Jurkat, Clone E6-1 (cell line): ENCODE measurements around the gene NACC1.
"Not testable (repeated sequence)": the region's sequence is repeated elsewhere in the genome, so short reads cannot be mapped to it uniquely, and the experiment has no call there.

Source experiments
- DNase-seq: peaks from one replicate; pipeline ENCODE4 v3.0.0-alpha.2; 2011; ENCODE audit warnings: low read depth, low spot score
- H3K4me3 ChIP-seq: 2 replicates; pipeline ENCODE4 v1.5.1; 2011; ENCODE audit warnings: mild to moderate bottlenecking, low read length, control low read depth, moderate library complexity

The NACC1 gene

DNA sequence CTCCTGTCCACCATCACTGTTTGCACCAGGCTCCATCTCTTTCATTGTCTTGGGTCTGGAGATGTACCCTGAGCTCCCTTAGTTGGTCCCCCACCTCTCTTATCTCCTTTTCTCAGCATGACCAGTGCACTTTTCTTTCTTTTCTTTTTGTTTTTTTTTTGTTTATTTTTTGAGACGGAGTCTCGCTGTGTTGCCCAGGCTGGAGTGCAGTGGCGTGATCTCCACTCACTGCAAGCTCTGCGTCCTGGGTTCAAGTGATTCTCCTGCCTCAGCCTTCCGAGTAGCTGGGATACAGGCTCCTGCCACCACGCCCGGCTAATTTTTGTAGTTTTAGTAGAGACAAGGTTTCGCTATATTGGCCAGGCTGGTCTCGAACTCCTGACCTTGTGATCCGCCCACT is 60.2 kb downstream of the NACC1 start:
- H3K4me3 ChIP-seq, DNase-seq: not testable (repeated sequence)

DNA sequence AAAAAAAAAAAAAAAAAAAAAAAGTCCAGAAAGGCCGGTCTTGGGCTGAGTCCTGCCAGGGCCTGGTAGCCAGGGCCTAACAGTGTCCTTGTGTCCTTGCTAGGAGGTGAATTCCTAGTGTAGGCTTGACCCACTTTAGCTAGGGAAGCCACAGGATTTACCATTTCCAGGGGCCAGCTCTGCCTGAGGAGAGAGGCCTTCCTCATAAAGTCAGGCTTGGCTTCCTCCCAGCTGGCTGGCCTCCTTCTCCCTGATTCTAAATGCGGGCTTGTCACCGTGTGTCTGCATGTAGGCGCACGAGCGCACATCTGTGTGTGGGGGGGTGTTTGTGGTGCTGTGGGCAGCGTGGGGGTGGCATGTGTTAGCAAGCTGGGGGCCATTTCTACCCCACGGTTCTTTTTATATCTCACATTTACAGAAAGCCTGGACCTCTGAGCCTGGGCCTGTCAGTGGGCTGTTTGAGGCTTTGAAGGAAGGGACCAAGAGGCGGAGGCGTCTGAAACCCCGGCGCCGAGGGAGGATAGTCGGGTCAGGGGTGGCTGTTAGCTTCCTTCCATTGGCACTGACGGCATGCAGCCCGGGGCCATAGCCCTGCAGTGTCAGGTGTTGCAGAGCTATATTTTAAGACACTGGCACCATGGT is 63.8 kb downstream of the NACC1 start:
- H3K4me3 ChIP-seq: no peak overlapping the region
- no peak for DNase-seq

DNA sequence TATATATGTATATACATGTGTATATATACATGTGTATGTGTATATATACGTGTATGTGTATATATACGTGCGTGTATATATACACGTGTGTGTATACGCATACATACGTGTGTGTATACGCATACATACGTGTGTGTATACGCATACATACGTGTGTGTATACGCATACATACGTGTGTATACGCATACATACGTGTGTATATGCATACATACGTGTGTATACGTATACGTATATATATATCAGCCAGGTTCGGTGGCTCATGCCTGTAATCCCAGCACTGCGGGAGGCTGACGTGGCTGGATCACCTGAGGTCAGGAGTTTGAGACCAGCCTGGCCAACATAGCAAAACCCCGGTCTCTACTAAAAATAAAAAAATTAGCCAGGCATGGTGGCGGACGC is 66.9 kb downstream of the NACC1 start:
- not testable (repeated sequence) for DNase-seq, H3K4me3 ChIP-seq

DNA sequence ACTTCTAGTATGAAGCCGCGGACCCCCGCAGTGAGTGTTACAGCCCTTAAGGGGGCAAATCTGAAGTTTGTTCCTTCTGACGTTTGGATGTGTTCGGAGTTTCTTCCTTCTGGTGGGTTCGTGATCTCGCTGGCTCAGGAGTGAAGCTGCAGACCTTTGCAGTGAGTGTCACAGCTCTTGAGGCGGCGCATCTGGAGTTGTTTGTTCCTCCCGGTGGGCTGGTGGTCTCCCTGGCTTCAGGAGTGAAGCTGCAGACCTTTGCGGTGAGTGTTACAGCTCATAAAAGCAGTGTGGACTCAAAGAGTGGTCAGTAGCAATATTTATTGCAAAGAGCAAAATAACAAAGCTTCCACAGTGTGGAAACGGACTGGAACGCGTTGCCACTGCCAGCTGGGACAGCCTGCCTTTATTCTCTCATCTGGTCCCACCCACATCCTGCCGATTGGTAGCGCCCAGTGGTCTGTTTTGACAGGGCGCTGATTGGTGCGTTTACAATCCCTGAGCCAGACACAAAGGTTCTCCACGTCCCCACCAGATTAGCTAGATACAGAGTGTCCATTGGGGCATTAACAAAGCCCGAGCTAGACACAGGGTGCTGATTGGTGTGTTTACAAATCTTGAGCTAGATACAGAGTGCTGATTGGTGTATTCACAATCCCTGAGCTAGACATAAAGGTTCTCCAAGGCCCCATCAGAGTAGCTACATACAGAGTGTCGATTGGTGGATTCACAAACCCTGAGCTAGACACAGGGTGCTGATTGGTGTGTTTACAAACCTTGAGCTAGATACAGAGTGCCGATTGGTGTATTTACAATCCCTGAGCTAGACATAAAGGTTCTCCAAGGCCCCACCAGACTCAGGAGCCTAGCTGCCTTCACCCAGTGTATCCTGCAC is 67.9 kb downstream of the NACC1 start:
- DNase-seq, H3K4me3 ChIP-seq: not testable (repeated sequence)

DNA sequence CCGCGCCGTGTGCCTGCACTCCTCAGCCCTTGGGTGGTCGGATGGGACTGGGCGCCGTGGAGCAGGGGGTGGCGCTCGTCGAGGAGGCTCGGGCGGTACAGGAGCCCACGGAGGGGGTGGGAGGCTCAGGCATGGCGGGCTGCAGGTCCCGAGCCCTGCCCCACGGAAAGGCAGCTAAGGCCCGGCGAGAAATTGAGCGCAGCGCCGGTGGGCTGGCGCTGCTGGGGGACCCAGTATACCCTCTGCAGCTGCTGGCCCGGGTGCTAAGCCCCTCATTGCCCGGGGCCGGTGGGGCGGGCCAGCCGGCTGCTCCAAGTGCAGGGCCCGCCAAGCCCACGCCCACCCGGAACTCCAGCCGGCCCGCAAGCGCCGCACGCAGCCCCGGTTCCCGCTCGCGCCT is 68.6 kb downstream of the NACC1 start:
- DNase-seq, H3K4me3 ChIP-seq: not testable (repeated sequence)

DNA sequence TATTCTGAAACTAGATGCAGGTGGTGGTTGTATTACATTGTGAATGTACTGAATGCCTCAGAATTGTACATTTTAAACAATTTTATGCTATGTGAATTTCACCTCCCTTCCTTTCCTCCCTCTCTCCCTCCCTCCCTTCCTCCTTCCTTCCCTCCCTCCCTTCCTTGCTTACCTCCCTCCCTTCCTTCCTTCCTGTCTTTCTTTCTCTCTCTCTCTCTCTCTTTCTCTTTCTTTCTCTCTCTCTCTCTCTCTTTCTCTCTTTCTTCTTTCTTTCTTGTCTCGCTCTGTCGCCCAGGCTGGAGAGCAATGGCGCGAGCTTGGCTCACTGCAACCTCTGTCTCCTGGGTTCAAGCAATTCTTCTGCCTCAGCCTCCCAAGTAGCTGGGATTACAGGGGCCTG is 69.4 kb downstream of the NACC1 start:
- H3K4me3 ChIP-seq: no peak overlapping the region
- DNase-seq: no peak

DNA sequence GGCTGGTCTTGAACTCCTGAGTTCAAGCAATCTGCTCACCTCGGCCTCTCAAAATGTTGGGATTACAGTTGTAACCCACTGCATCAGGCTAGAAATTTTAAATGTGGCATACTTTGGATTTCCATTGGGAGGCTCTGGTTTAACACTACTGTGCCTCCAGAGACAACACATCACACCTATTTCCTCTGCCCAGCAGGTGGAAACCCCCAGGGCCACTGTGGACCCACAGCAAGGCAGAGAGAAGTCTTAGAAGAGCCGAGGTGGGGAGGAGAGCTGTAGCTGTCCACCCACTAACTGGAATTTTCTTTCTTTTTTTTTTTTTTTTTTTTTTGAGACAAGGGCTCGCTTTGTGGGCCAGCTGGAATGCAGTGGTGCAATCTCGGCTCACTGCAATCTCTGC is 71.5 kb downstream of the NACC1 start:
- DNase-seq: no peak
- H3K4me3 ChIP-seq: no peak overlapping the region
